RWPE1 (cell line): ENCODE measurements around the gene FYN.
"Not testable (repeated sequence)": the region's sequence is repeated elsewhere in the genome, so short reads cannot be mapped to it uniquely, and the experiment has no call there.

Source experiments
- CTCF ChIA-PET: fragments of 350-600 bp; sonication (Branson Sonifier 250); formaldehyde crosslinking; extraction: SDS; loops from one replicate; lab custom pipeline; 2021; lab: Yijun Ruan, JAX
- POLR2A ChIA-PET: fragments of 400-600 bp; formaldehyde crosslinking; extraction: SDS; loops from one replicate; lab custom pipeline; 2020; ENCODE audit warnings: antibody characterized with exemption; ENCODE audit not compliant: low non-redundant PET; lab: Yijun Ruan, JAX
- DNase-seq: peaks from one replicate; pipeline ENCODE4 v3.0.0; 2012; ENCODE audit warnings: low spot score
- H3K27ac ChIP-seq: fragments of 450-650 bp; 2 replicates; pipeline ENCODE4 v1.5.1; 2017
- CTCF ChIP-seq: fragments of 450-650 bp; conservative IDR thresholded peaks from 2 replicates; pipeline ENCODE4 v1.5.1; 2017; ENCODE audit warnings: low read depth, mild to moderate bottlenecking

The FYN gene

GRCh38 chr6:111788379-111789276 is 84.6 kb downstream of the FYN start:
- ChIA-PET POLR2A (no interaction called here), CTCF (interaction anchor here (0.6 to 0.7 kb wide), 2 partner anchors 26 to 287 kb away, joined by 3 read pairs; no protein-coding TSS in a partner anchor)
- no peak for DNase-seq
- H3K27ac ChIP-seq: no peak overlapping the region
- no peak for TF ChIP-seq CTCF

- H3K27ac ChIP-seq, DNase-seq, CTCF ChIA-PET, POLR2A ChIA-PET: not testable (repeated sequence)
These were observed 87.1 kb downstream of the FYN start for GRCh38 chr6:111786151-111786550.

- no peak for DNase-seq
- ChIA-PET POLR2A (no interaction called here), CTCF (no interaction called here)
- H3K27ac ChIP-seq: no peak overlapping the region
- no peak for TF ChIP-seq CTCF
These were observed 88.8 kb downstream of the FYN start for GRCh38 chr6:111784433-111784832.

GRCh38 chr6:111782887-111783466 is 90.3 kb downstream of the FYN start:
- no peak for DNase-seq
- TF ChIP-seq CTCF: no peak
- POLR2A ChIA-PET: no interaction called here
- CTCF ChIA-PET: interaction anchor here (0.5 kb wide), 1 partner anchor 154 kb away, joined by 3 read pairs; no protein-coding TSS in a partner anchor
- no peak overlapping the region for H3K27ac ChIP-seq

- CTCF ChIA-PET: no interaction called here
- TF ChIP-seq CTCF: no peak
- H3K27ac ChIP-seq: no peak overlapping the region
- POLR2A ChIA-PET: no interaction called here
- DNase-seq: no peak
These were observed 91.0 kb downstream of the FYN start for GRCh38 chr6:111782192-111782809.

GRCh38 chr6:111781041-111781708 is 92.1 kb downstream of the FYN start:
- DNase-seq: peak; percentile 10
- CTCF ChIA-PET: no interaction called here
- POLR2A ChIA-PET: no interaction called here
- no peak for TF ChIP-seq CTCF
- H3K27ac ChIP-seq: no peak overlapping the region
